ENCODE measurements around the gene BICC1.

DNA sequence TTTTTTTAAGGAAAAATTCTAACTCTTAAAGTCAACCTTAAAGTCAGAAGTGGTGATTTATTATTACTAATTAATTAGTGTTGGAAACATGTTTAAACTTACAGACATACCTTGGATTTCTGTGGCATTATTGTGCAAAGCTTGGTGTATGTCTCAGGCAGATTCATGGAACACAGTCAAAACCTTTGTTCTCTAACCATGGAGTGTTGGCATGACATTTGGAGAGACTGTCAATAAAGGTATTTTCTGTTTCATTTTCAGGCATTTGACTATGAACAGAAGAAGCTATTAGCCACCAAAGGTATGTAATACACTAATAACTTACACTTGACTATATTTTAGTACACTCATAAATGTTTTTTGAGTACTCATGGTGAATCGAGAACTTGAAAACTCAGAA lies 293.7 kb downstream of the BICC1 start:
- TF ChIP-seq CTCF (IDR thresholded peaks at IDR 0.05) (no peak), REST (IDR thresholded peaks at IDR 0.05; ENCODE audit: insufficient read depth in 1 of 2, low read depth in 2 of 2, low read length in 1 of 2) (no peak)
